LNCaP clone FGC (cell line): Measurements from ENCODE around the gene CCDC188.

ENCODE experiments used
- DNase-seq: peaks from one replicate; pipeline ENCODE4 v3.0.0-alpha.2; 2011; ENCODE audit warnings: low read depth
- H3K4me3 ChIP-seq: 2 replicates; pipeline ENCODE4 v1.5.1; 2011; ENCODE audit warnings: mild to moderate bottlenecking, low read depth, low read length, control low read depth
- TF ChIP-seq, protein P1 (sequence below): IDR thresholded peaks from 2 replicates; pipeline ENCODE4 v1.5.1; 2012; ENCODE audit warnings: mild to moderate bottlenecking; ENCODE audit not compliant: control insufficient read depth, insufficient read depth; ENCODE audit errors: extremely low read depth

Gene CCDC188

DNA sequence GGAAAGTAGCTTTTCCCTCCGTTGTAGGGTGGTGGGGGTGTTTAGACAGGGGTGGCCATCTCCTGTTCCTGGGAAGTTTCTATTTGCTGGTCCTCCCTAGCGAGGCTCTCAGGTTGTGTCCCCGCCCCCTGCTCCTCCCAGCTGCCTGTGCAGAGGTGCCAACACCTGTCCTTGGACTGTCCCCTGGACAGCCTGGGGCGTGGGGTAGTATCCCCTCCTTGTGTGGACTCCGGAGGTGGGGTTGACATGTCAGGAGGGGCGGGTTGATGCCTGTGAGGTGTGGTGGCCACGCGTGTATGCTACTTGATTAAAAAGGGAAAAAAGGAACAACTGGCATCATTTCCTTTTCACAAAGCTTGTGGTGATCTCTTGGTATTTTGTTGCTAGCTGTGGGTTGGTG is 49.2 kb downstream of the CCDC188 start:
- H3K4me3 ChIP-seq = no peak overlapping the region
- TF ChIP-seq, protein P1, sequence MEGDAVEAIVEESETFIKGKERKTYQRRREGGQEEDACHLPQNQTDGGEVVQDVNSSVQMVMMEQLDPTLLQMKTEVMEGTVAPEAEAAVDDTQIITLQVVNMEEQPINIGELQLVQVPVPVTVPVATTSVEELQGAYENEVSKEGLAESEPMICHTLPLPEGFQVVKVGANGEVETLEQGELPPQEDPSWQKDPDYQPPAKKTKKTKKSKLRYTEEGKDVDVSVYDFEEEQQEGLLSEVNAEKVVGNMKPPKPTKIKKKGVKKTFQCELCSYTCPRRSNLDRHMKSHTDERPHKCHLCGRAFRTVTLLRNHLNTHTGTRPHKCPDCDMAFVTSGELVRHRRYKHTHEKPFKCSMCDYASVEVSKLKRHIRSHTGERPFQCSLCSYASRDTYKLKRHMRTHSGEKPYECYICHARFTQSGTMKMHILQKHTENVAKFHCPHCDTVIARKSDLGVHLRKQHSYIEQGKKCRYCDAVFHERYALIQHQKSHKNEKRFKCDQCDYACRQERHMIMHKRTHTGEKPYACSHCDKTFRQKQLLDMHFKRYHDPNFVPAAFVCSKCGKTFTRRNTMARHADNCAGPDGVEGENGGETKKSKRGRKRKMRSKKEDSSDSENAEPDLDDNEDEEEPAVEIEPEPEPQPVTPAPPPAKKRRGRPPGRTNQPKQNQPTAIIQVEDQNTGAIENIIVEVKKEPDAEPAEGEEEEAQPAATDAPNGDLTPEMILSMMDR = no peak
- no peak for DNase-seq

DNA sequence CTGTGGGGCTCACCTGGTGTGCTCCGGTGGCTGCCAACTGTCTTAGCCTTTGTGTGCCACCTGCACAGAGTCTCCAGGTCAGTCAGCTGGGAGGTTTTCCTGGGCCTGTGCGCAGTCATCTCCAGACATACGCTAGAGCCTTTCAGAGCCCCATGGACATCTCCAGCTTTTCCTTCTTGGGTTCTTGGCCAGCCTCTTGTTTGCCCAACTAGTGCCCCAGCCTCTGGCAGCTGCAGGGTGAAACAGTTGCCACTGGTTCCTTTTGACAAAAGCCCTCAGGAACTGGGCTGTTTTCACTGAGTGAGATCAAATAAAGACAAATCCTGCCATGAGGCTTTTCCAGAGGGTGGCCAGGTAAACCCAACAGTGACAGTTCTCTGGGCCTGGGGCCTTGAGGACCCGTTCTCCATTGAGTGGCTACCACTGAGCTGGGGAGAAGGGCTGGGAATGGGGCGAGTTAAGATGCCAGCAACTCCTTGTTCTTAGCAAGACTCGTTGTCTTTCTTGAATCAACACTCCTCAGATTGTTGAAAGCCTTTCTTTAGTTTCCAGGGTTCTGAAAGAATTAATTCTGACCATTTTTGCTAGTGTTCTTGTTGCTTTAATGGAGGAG is 51.6 kb downstream of the CCDC188 start:
- DNase-seq = no peak
- TF ChIP-seq, protein P1 = no peak
- no peak overlapping the region for H3K4me3 ChIP-seq
